ENCODE results near the gene RAB6B.

DNA sequence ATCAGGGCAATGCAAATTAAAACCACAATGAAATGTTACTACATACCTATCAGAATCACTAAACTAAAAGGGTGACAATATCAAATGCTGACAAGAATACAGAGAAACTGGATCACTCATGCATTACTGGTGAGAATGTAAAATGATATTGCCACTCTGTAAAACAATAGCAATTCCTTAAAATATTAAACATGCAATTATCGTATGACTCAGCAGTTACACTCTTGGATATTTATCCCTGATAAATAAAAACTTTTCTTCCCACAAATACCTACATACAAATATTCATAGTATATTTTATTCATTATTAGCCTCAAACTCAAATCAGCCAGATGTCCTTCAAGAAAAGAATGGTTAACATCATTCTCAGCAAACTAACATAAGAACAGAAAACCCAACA, 25.9 kb upstream of the RAB6B start:
- TF ChIP-seq, protein P1, sequence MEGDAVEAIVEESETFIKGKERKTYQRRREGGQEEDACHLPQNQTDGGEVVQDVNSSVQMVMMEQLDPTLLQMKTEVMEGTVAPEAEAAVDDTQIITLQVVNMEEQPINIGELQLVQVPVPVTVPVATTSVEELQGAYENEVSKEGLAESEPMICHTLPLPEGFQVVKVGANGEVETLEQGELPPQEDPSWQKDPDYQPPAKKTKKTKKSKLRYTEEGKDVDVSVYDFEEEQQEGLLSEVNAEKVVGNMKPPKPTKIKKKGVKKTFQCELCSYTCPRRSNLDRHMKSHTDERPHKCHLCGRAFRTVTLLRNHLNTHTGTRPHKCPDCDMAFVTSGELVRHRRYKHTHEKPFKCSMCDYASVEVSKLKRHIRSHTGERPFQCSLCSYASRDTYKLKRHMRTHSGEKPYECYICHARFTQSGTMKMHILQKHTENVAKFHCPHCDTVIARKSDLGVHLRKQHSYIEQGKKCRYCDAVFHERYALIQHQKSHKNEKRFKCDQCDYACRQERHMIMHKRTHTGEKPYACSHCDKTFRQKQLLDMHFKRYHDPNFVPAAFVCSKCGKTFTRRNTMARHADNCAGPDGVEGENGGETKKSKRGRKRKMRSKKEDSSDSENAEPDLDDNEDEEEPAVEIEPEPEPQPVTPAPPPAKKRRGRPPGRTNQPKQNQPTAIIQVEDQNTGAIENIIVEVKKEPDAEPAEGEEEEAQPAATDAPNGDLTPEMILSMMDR (conservative IDR thresholded peaks at IDR 0.05) = no peak
- TF ChIP-seq EZH2 (IDR thresholded peaks at IDR 0.05; ENCODE audit: low read depth) = no peak

All from PC-9 (cell line).